Adipocyte (in vitro differentiated cells): ENCODE results near the gene OSBPL3.

Experiments used
- DNase-seq: peaks from one replicate; pipeline ENCODE4 v3.0.0-alpha.2; 2015; ENCODE audit warnings: low read depth
- H3K27me3 ChIP-seq: replicated peaks from 2 replicates; pipeline ENCODE4 v1.7.0; 2013; ENCODE audit warnings: mild to moderate bottlenecking, low read length, moderate library complexity; ENCODE audit not compliant: control insufficient read depth, insufficient read depth
- H3K36me3 ChIP-seq: 2 replicates; pipeline ENCODE4 v1.7.0; 2013; ENCODE audit warnings: low read length, mild to moderate bottlenecking, moderate library complexity; ENCODE audit not compliant: control insufficient read depth, insufficient read depth, severe bottlenecking
- H3K4me1 ChIP-seq: 2 replicates; pipeline ENCODE4 v1.7.0; 2013; ENCODE audit warnings: mild to moderate bottlenecking, low read length, moderate library complexity; ENCODE audit not compliant: control insufficient read depth, insufficient read depth
- H3K4me3 ChIP-seq: 2 replicates; pipeline ENCODE4 v1.7.0; 2013; ENCODE audit warnings: mild to moderate bottlenecking, low read length, moderate library complexity
- H3K9ac ChIP-seq: 2 replicates; pipeline ENCODE4 v1.7.0; 2013; ENCODE audit warnings: mild to moderate bottlenecking, low read length, moderate library complexity
- H3K9me3 ChIP-seq: 2 replicates; pipeline ENCODE4 v1.7.0; 2013; ENCODE audit warnings: mild to moderate bottlenecking, low read length, moderate library complexity; ENCODE audit not compliant: control insufficient read depth

The OSBPL3 gene

GRCh38 chr7:24788075-24788474 is 191.9 kb downstream of the OSBPL3 start:
- no peak overlapping the region for H3K4me3 ChIP-seq
- no peaks in the 10 kb centered on the region for H3K27me3 ChIP-seq
- peaks cover 16% of the 10 kb centered on the region for H3K4me1 ChIP-seq
- no peaks in the 10 kb centered on the region for H3K9me3 ChIP-seq
- H3K36me3 ChIP-seq: no peaks in the 10 kb centered on the region
- no peak for DNase-seq
- no peak overlapping the region for H3K9ac ChIP-seq

GRCh38 chr7:24786941-24787340 is 193.0 kb downstream of the OSBPL3 start:
- Histone ChIP-seq H3K27me3 (no peaks in the 10 kb centered on the region), H3K4me1 (peaks cover 16% of the 10 kb centered on the region), H3K9me3 (no peaks in the 10 kb centered on the region), H3K9ac (peak overlapping the region; percentile 30), H3K36me3 (no peaks in the 10 kb centered on the region), H3K4me3 (no peak overlapping the region)
- DNase-seq: peak; percentile 90

GRCh38 chr7:24786306-24786705 is 193.7 kb downstream of the OSBPL3 start:
- Histone ChIP-seq H3K36me3 (no peaks in the 10 kb centered on the region), H3K27me3 (no peaks in the 10 kb centered on the region), H3K9ac (peak overlapping the region; percentile 0), H3K4me1 (peaks cover 16% of the 10 kb centered on the region), H3K9me3 (no peaks in the 10 kb centered on the region), H3K4me3 (no peak overlapping the region)
- no peak for DNase-seq

- no peaks in the 10 kb centered on the region for H3K36me3 ChIP-seq
- H3K9ac ChIP-seq: no peak overlapping the region
- H3K4me1 ChIP-seq: peaks cover 25% of the 10 kb centered on the region
- no peak overlapping the region for H3K4me3 ChIP-seq
- H3K27me3 ChIP-seq: no peaks in the 10 kb centered on the region
- DNase-seq: no peak
- no peaks in the 10 kb centered on the region for H3K9me3 ChIP-seq
These were observed 195.7 kb downstream of the OSBPL3 start for GRCh38 chr7:24784277-24784676.

GRCh38 chr7:24783698-24784097 is 196.3 kb downstream of the OSBPL3 start:
- DNase-seq: no peak
- no peak overlapping the region for H3K4me3 ChIP-seq

GRCh38 chr7:24781106-24781505 is 198.9 kb downstream of the OSBPL3 start:
- H3K27me3 ChIP-seq: no peaks in the 10 kb centered on the region
- DNase-seq: no peak
- no peak overlapping the region for H3K4me3 ChIP-seq
- H3K9ac ChIP-seq: no peak overlapping the region
- H3K9me3 ChIP-seq: no peaks in the 10 kb centered on the region
- H3K4me1 ChIP-seq: peaks cover 26% of the 10 kb centered on the region
- H3K36me3 ChIP-seq: no peaks in the 10 kb centered on the region

More at GRCh38 chr7:24783698-24784097, 196.3 kb downstream of the OSBPL3 start:
- Histone ChIP-seq H3K27me3 (no peaks in the 10 kb centered on the region), H3K36me3 (no peaks in the 10 kb centered on the region), H3K4me1 (peaks cover 31% of the 10 kb centered on the region), H3K9me3 (no peaks in the 10 kb centered on the region), H3K9ac (no peak overlapping the region)

GRCh38 chr7:24779283-24779655 is 200.7 kb downstream of the OSBPL3 start:
- Histone ChIP-seq H3K36me3 (no peaks in the 10 kb centered on the region), H3K4me1 (peaks cover 33% of the 10 kb centered on the region), H3K27me3 (no peaks in the 10 kb centered on the region), H3K9ac (peak overlapping the region; percentile 67), H3K4me3 (peak overlapping the region; percentile 53), H3K9me3 (no peaks in the 10 kb centered on the region)
- no peak for DNase-seq

- peak overlapping the region; percentile 53 for H3K4me3 ChIP-seq
- peaks cover 33% of the 10 kb centered on the region for H3K4me1 ChIP-seq
- no peaks in the 10 kb centered on the region for H3K9me3 ChIP-seq
- H3K36me3 ChIP-seq: no peaks in the 10 kb centered on the region
- DNase-seq: peak; percentile 89
- H3K27me3 ChIP-seq: no peaks in the 10 kb centered on the region
- H3K9ac ChIP-seq: peak overlapping the region; percentile 67
These were observed 201.3 kb downstream of the OSBPL3 start for GRCh38 chr7:24778543-24779282.

GRCh38 chr7:24777806-24778205 is 202.2 kb downstream of the OSBPL3 start:
- peak; percentile 50 for DNase-seq
- Histone ChIP-seq H3K4me3 (no peak overlapping the region), H3K9me3 (no peaks in the 10 kb centered on the region), H3K36me3 (no peaks in the 10 kb centered on the region), H3K9ac (no peak overlapping the region), H3K27me3 (no peaks in the 10 kb centered on the region), H3K4me1 (peaks cover 33% of the 10 kb centered on the region)

GRCh38 chr7:24773646-24774045 is 206.3 kb downstream of the OSBPL3 start:
- no peak overlapping the region for H3K4me3 ChIP-seq
- H3K36me3 ChIP-seq: no peaks in the 10 kb centered on the region
- H3K9me3 ChIP-seq: no peaks in the 10 kb centered on the region
- no peaks in the 10 kb centered on the region for H3K27me3 ChIP-seq
- no peak for DNase-seq
- H3K9ac ChIP-seq: no peak overlapping the region
- H3K4me1 ChIP-seq: peaks cover 21% of the 10 kb centered on the region

- Histone ChIP-seq H3K36me3 (no peaks in the 10 kb centered on the region), H3K4me3 (no peak overlapping the region), H3K27me3 (no peaks in the 10 kb centered on the region), H3K9me3 (no peaks in the 10 kb centered on the region), H3K9ac (no peak overlapping the region), H3K4me1 (peaks cover 6% of the 10 kb centered on the region)
- DNase-seq: no peak
These were observed 210.1 kb downstream of the OSBPL3 start for GRCh38 chr7:24769851-24770250.
